ENCODE data around the gene CCDC141. TPM values are rescaled to one million over a fixed set of nuclear protein-coding genes. Genes with fewer than 3 reads are reported as not detected.
A peak's percentile ranks its signal among the peaks of the same experiment; 100 is the strongest.
"Not testable (repeated sequence)": the region's sequence is repeated elsewhere in the genome, so short reads cannot be mapped to it uniquely, and the experiment has no call there.

The CCDC141 gene
- total RNA-seq, 2 donors from 2014 or later, result 5.3 to 9.4 TPM

DNA sequence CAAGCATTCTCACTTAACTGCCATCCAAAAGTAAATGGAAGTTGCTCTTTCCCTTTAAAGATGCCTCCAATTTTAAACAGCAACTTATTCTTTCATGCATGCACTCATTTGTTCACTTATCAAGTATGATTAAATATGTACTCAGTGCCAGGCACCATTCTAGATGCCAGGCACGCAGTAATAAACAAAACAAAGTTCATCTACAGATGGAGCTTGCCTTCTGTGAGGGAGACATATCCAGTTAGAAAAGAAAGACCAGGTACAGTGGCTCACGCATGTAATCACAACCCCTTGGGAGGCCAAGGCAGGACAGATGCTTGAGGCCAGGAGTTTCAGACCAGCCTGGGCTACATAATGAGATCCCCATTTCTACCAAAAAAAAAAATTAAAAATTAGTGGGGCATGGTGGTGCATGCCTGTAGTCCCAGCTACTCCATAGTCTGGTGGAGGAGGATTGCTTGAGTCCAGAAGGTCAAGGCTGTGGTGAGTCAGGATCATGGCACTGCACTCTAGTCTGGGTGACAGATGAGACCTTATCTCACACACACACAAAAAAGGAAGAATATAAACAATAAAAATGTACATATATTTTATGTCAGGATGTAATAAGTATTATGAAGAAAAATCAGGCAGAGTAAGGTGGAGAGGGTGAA, 19.2 kb upstream of the CCDC141 start:
- H3K27ac Mint-ChIP-seq, result no peak overlapping the region
- no peak for DNase-seq
- no peak overlapping the region for H3K4me3 Mint-ChIP-seq
- peaks cover 3 to 5% of the 10 kb centered on the region in 2 donors for H3K36me3 Mint-ChIP-seq (ENCODE audit: insufficient read depth in 2 of 2)
- H3K4me1 Mint-ChIP-seq (ENCODE audit: low read depth), result no peaks in the 10 kb centered on the region
- peaks cover 4 to 8% of the 10 kb centered on the region in 2 donors for H3K9me3 Mint-ChIP-seq
- no peaks in the 10 kb centered on the region for H3K27me3 Mint-ChIP-seq (ENCODE audit: low read depth)
- ATAC-seq (replicated peaks in 1 of 2), result no peak

DNA sequence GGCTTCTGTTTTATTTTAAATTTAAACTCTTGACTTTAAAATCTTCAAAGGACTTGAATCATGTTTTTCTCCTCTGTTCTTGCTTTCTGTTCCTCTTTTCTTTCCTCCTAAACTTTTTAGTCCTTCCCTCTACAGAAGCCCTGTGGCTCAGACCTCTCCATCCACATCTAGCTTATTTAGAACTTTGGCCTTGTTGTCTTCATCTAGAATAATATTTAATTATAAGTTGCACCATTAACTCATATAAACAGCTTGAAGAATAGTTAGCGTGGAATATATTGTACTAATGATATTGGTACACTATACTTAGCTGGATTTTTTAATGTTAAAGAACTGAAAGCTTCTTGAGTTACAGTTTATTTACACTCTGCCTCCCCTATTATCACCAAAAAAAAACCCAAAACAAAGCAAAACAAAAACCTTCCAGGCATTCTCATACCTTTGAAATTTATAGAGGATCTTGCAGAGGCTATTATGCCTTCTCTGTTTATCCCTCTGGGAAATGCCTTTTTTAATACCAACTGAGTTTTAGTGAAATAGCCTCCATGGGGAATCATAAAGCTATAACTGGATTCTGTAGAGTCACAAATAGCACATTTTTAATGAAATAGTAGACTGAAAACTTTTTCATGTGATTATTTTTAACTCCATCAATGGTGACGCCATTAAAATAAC, 9.2 kb upstream of the CCDC141 start:
- Mint-ChIP-seq H3K4me3 (no peak overlapping the region), H3K27ac (no peak overlapping the region), H3K36me3 (ENCODE audit: insufficient read depth in 2 of 2) (peaks cover 0 to 1% of the 10 kb centered on the region in 2 donors), H3K4me1 (ENCODE audit: low read depth) (no peaks in the 10 kb centered on the region), H3K27me3 (ENCODE audit: low read depth) (no peaks in the 10 kb centered on the region), H3K9me3 (peaks cover 0 to 1% of the 10 kb centered on the region in 2 donors)
- ATAC-seq (replicated peaks in 1 of 2) (no peak), DNase-seq (no peak)

DNA sequence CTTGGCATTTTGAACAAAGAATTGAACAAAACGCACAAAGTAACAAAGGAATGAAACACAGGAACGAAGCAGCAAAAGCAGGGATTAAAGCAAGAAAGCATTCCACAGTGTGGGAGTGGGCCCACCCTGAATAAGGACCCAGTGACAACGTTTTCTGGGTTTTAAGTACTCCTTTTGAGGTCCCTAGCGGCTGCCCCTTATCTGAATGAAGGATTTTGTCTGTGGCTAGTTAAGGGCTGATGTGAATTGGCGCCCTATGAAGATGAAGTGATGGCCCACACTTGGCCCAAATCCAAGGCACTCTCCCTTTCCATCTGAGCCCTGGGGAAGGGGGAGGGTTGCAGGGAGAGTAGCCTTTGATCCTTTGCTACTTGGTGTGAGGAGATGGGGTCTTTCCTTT, 7.8 kb upstream of the CCDC141 start:
- Mint-ChIP-seq H3K27ac (no peak overlapping the region), H3K4me1 (ENCODE audit: low read depth) (no peaks in the 10 kb centered on the region), H3K36me3 (ENCODE audit: insufficient read depth in 2 of 2) (peaks cover 0 to 1% of the 10 kb centered on the region in 2 donors), H3K27me3 (ENCODE audit: low read depth) (no peaks in the 10 kb centered on the region), H3K9me3 (no peaks in the 10 kb centered on the region), H3K4me3 (no peak overlapping the region)
- ATAC-seq (replicated peaks in 1 of 2) (no peak), DNase-seq (no peak)

DNA sequence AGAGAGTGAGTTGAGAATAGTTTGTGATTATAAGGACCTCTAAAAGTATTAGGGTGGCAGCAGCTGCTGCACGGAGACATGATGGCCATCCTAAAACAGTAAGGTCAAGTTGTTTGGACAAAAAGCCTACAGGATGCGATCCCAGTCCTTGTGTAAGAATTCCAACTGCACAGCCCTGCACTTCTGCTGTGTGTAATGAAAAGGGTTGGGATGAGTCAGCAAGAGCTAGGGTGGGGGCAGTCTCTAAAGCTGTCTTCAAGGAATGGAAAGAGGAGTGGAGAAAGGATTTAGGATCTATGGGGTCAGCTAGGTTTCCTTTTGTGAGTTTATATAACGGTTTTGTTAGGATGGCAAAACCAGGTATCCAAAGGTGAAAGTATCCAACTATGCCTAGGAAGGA, 3.6 kb upstream of the CCDC141 start:
- not testable (repeated sequence) for H3K36me3 Mint-ChIP-seq (ENCODE audit: insufficient read depth in 2 of 2); H3K4me3 Mint-ChIP-seq; H3K4me1 Mint-ChIP-seq (ENCODE audit: low read depth); ATAC-seq (replicated peaks in 1 of 2); DNase-seq; H3K9me3 Mint-ChIP-seq; H3K27me3 Mint-ChIP-seq (ENCODE audit: low read depth); H3K27ac Mint-ChIP-seq

DNA sequence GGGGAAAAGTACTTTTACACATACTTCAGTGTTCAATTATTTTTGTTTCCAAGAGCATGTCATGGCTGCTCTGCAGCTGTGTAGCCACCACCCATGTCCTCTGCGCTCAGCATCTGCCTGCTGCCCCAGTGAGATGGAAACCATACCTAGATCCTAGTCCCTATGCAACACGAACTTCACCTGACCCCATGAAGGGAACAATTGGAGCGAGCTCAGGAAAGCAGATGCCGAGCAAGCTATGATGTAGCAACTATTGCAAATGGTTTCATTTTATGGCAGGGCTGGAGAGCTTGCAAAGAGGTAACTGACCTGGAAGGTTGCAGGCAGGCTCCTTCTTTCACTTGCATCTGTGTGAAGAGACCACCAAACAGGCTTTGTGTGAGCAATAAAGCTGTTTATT, 1.3 kb upstream of the CCDC141 start:
- H3K4me3 Mint-ChIP-seq, result no peak overlapping the region
- peaks cover 0 to 3% of the 10 kb centered on the region in 2 donors for H3K36me3 Mint-ChIP-seq (ENCODE audit: insufficient read depth in 2 of 2)
- no peaks in the 10 kb centered on the region for H3K27me3 Mint-ChIP-seq (ENCODE audit: low read depth)
- no peak overlapping the region for H3K27ac Mint-ChIP-seq
- no peaks in the 10 kb centered on the region for H3K9me3 Mint-ChIP-seq
- ATAC-seq (replicated peaks in 1 of 2) (no peak), DNase-seq (no peak)
- peaks cover 32% of the 10 kb centered on the region for H3K4me1 Mint-ChIP-seq (ENCODE audit: low read depth)

GRCh38 chr2:179050755-179051154, 818 bp upstream of the CCDC141 start:
- Mint-ChIP-seq H3K4me3 (peak overlapping the region; percentile 42 to 44), H3K36me3 (ENCODE audit: insufficient read depth in 2 of 2) (peaks cover 0 to 5% of the 10 kb centered on the region in 2 donors), H3K9me3 (no peaks in the 10 kb centered on the region), H3K27me3 (ENCODE audit: low read depth) (no peaks in the 10 kb centered on the region), H3K27ac (no peak overlapping the region), H3K4me1 (ENCODE audit: low read depth) (peaks cover 37% of the 10 kb centered on the region)
- no peak for ATAC-seq (replicated peaks in 1 of 2)
- DNase-seq, result no peak

- Mint-ChIP-seq H3K4me3 (peak overlapping the region; percentile 80 to 93), H3K9me3 (peaks cover 0 to 3% of the 10 kb centered on the region in 2 donors), H3K36me3 (ENCODE audit: insufficient read depth in 2 of 2) (peaks cover 0 to 7% of the 10 kb centered on the region in 2 donors), H3K27ac (no peak overlapping the region), H3K27me3 (ENCODE audit: low read depth) (no peaks in the 10 kb centered on the region), H3K4me1 (ENCODE audit: low read depth) (peaks cover 48% of the 10 kb centered on the region)
- peak in 1 of 2 donors; percentile 8 for DNase-seq
- peak; percentile 48 to 55 for ATAC-seq (replicated peaks in 1 of 2)
These were observed 763 bp downstream of the CCDC141 start for GRCh38 chr2:179049203-179049545.

GRCh38 chr2:179048099-179048498, 1.8 kb downstream of the CCDC141 start:
- no peaks in the 10 kb centered on the region for H3K27me3 Mint-ChIP-seq (ENCODE audit: low read depth)
- H3K4me1 Mint-ChIP-seq (ENCODE audit: low read depth), result peaks cover 58% of the 10 kb centered on the region
- peaks cover 0 to 7% of the 10 kb centered on the region in 2 donors for H3K36me3 Mint-ChIP-seq (ENCODE audit: insufficient read depth in 2 of 2)
- DNase-seq (no peak), ATAC-seq (replicated peaks in 1 of 2) (no peak)
- peaks cover 0 to 3% of the 10 kb centered on the region in 2 donors for H3K9me3 Mint-ChIP-seq
- H3K4me3 Mint-ChIP-seq, result peak overlapping the region; percentile 80 to 93
- peak overlapping the region; percentile 5 for H3K27ac Mint-ChIP-seq

DNA sequence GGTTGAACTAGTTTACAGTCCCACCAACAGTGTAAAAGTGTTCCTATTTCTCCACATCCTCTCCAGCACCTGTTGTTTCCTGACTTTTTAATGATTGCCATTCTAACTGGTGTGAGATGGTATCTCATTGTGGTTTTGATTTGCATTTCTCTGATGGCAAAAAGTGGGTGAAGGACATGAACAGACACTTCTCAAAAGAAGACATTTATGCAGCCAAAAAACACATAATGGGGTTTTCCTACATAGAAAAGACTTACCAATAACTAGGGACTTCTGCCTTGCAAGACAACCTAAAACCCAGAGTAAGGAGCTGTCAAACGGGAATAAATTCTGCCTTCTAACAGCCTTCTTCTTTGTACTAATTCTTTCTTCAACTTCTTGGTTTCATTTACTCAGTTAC, 4.3 kb downstream of the CCDC141 start:
- H3K9me3 Mint-ChIP-seq; H3K27me3 Mint-ChIP-seq (ENCODE audit: low read depth); DNase-seq; H3K4me3 Mint-ChIP-seq; ATAC-seq (replicated peaks in 1 of 2); H3K27ac Mint-ChIP-seq: not testable (repeated sequence)
- Mint-ChIP-seq H3K4me1 (ENCODE audit: low read depth) (peaks cover 66% of the 10 kb centered on the region), H3K36me3 (ENCODE audit: insufficient read depth in 2 of 2) (peaks cover 4 to 13% of the 10 kb centered on the region in 2 donors)

- no peak overlapping the region for H3K27ac Mint-ChIP-seq
- ATAC-seq (replicated peaks in 1 of 2) (no peak), DNase-seq (no peak)
- peak overlapping the region; percentile 19 to 26 for H3K4me3 Mint-ChIP-seq
- peaks cover 4 to 13% of the 10 kb centered on the region in 2 donors for H3K36me3 Mint-ChIP-seq (ENCODE audit: insufficient read depth in 2 of 2)
- H3K4me1 Mint-ChIP-seq (ENCODE audit: low read depth), result peaks cover 66% of the 10 kb centered on the region
- H3K27me3 Mint-ChIP-seq (ENCODE audit: low read depth), result no peaks in the 10 kb centered on the region
- peaks cover 5% of the 10 kb centered on the region in 2 donors for H3K9me3 Mint-ChIP-seq
These were observed 5.4 kb downstream of the CCDC141 start for GRCh38 chr2:179044500-179044899.

GRCh38 chr2:179037807-179038206, 12.1 kb downstream of the CCDC141 start:
- H3K27ac Mint-ChIP-seq, result no peak overlapping the region
- DNase-seq (no peak), ATAC-seq (replicated peaks in 1 of 2) (peak; percentile 52 to 60)
- H3K9me3 Mint-ChIP-seq, result peaks cover 4 to 9% of the 10 kb centered on the region in 2 donors
- H3K36me3 Mint-ChIP-seq (ENCODE audit: insufficient read depth in 2 of 2), result peaks cover 10 to 12% of the 10 kb centered on the region in 2 donors
- H3K4me3 Mint-ChIP-seq, result peak overlapping the region in 1 of 2 donors; percentile 13
- no peaks in the 10 kb centered on the region for H3K27me3 Mint-ChIP-seq (ENCODE audit: low read depth)
- peaks cover 35% of the 10 kb centered on the region for H3K4me1 Mint-ChIP-seq (ENCODE audit: low read depth)

DNA sequence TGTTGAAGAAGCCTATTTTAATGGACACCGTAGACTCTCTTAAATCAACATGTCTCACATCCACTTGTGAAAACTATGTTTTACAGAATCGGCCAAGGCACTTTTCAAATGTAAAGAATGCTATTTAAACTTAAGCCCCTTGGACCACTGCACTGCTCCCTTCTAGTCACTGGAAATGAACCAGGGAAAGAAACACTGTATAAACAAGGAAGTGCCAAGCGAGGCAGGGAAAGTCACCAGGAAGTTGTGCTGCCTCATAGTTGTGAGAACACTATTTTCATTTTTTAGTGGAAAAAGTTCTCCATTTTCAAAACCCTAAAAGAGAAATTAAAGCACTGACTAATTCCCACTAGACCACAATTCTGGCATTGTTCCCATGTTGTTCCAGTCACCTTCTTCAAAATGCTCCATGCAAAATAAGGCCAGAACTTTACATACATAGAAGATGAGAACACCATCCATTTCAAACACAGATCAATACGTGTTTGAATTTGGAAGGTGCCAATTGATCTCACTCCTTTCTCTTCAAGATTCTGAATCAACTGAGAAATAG, 13.5 kb downstream of the CCDC141 start:
- H3K27me3 Mint-ChIP-seq (ENCODE audit: low read depth), result no peaks in the 10 kb centered on the region
- H3K4me3 Mint-ChIP-seq, result no peak overlapping the region
- no peak overlapping the region for H3K27ac Mint-ChIP-seq
- H3K36me3 Mint-ChIP-seq (ENCODE audit: insufficient read depth in 2 of 2), result peaks cover 4 to 8% of the 10 kb centered on the region in 2 donors
- H3K4me1 Mint-ChIP-seq (ENCODE audit: low read depth), result peaks cover 40% of the 10 kb centered on the region
- peaks cover 2 to 4% of the 10 kb centered on the region in 2 donors for H3K9me3 Mint-ChIP-seq
- DNase-seq, result no peak
- ATAC-seq (replicated peaks in 1 of 2), result no peak

- H3K4me1 Mint-ChIP-seq (ENCODE audit: low read depth), result peaks cover 35% of the 10 kb centered on the region
- H3K9me3 Mint-ChIP-seq, result peaks cover 12 to 17% of the 10 kb centered on the region in 2 donors
These were observed 18.1 kb downstream of the CCDC141 start for GRCh38 chr2:179031731-179032408.

More at GRCh38 chr2:179031731-179032408, 18.1 kb downstream of the CCDC141 start:
- Mint-ChIP-seq H3K27ac (peak overlapping the region; percentile 96), H3K4me3 (peak overlapping the region; percentile 58 to 94), H3K36me3 (ENCODE audit: insufficient read depth in 2 of 2) (peaks cover 22 to 24% of the 10 kb centered on the region in 2 donors), H3K27me3 (ENCODE audit: low read depth) (no peaks in the 10 kb centered on the region)
- DNase-seq (peak; percentile 33 to 49), ATAC-seq (replicated peaks in 1 of 2) (peak; percentile 96)
